ENCODE measurements around the gene CC2D2A.

DNA sequence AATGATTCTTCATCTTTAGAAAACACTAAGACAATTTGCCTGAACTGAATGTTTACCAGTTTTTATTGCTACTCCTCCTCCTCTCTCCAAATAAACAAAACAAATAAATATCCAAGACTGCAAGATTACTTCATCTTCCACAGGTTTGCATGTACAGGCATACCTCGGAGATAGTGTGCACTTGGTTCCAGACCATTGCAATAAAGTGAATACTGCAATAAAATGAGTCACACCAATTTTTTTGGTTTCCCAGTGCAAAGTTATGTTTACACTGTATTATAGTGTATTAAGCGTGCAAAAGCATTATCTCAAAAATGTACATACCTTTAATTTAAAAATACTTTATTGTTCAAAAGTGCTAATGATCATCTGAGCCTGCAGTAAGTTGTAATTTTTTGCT, 132.2 kb downstream of the CC2D2A start:
- no peak for TF ChIP-seq POLR2A (IDR thresholded peaks at IDR 0.05; ENCODE audit: low read depth, low read length)
- no peak for TF ChIP-seq POLR2AphosphoS5 (IDR thresholded peaks at IDR 0.05; ENCODE audit: low read depth, low read length)
- no peak for TF ChIP-seq TAF1 (IDR thresholded peaks at IDR 0.05; ENCODE audit: borderline replicate concordance, low read depth, low read length)
